GM23248 (cell line): Measurements from ENCODE around the gene BTN1A1. TPM values are rescaled to one million over a fixed set of nuclear protein-coding genes. Genes with fewer than 3 reads are reported as not detected.

ENCODE experiments used
- DNase-seq: peaks from one replicate; pipeline ENCODE4 v3.0.0-alpha.2; 2015
- H2AFZ ChIP-seq: fragments of 200-600 bp; sonication (generic); 2 replicates; pipeline ENCODE4 v1.6.1; 2016; ENCODE audit warnings: antibody characterized with exemption
- H3F3A ChIP-seq: fragments of 200-600 bp; sonication (generic); 2 replicates; pipeline ENCODE4 v1.6.1; 2016; ENCODE audit warnings: mild to moderate bottlenecking, antibody characterized with exemption, mixed run types; ENCODE audit not compliant: insufficient read depth
- H3K27ac ChIP-seq: fragments of 200-600 bp; sonication (generic); 2 replicates; pipeline ENCODE4 v1.5.1; 2016; ENCODE audit warnings: mild to moderate bottlenecking
- H3K27me3 ChIP-seq: fragments of 200-600 bp; sonication (generic); replicated peaks from 2 replicates; pipeline ENCODE4 v1.6.1; 2016; ENCODE audit warnings: mild to moderate bottlenecking; ENCODE audit not compliant: insufficient read depth
- H3K36me3 ChIP-seq: fragments of 200-600 bp; sonication (generic); 2 replicates; pipeline ENCODE4 v1.6.1; 2016; ENCODE audit warnings: low read depth, mild to moderate bottlenecking
- H3K4me1 ChIP-seq: fragments of 200-600 bp; sonication (generic); 2 replicates; pipeline ENCODE4 v1.6.1; 2016; ENCODE audit warnings: mild to moderate bottlenecking; ENCODE audit not compliant: insufficient read depth
- H3K4me2 ChIP-seq: fragments of 200-600 bp; sonication (generic); one replicate; pipeline ENCODE4 v1.6.1; 2016; ENCODE audit warnings: mild to moderate bottlenecking; ENCODE audit not compliant: unreplicated experiment
- H3K4me3 ChIP-seq: fragments of 200-600 bp; sonication (generic); 2 replicates; pipeline ENCODE4 v1.5.1; 2016; ENCODE audit warnings: mild to moderate bottlenecking
- H3K79me2 ChIP-seq: fragments of 200-600 bp; sonication (generic); 2 replicates; pipeline ENCODE4 v1.6.1; 2016; ENCODE audit warnings: mild to moderate bottlenecking; ENCODE audit not compliant: insufficient read depth
- H3K9ac ChIP-seq: fragments of 200-600 bp; sonication (generic); 2 replicates; pipeline ENCODE4 v1.6.1; 2016; ENCODE audit warnings: mild to moderate bottlenecking
- H3K9me2 ChIP-seq: fragments of 200-600 bp; sonication (generic); 2 replicates; pipeline ENCODE4 v1.6.1; 2016; ENCODE audit warnings: mixed run types, mild to moderate bottlenecking, moderate library complexity; ENCODE audit not compliant: insufficient read depth
- H3K9me3 ChIP-seq: fragments of 200-600 bp; sonication (generic); one replicate; pipeline ENCODE4 v1.6.1; 2017; ENCODE audit warnings: low read depth
- H4K20me1 ChIP-seq: fragments of 200-600 bp; sonication (generic); 2 replicates; pipeline ENCODE4 v1.6.0; 2016; ENCODE audit not compliant: insufficient read depth
- EZH2 ChIP-seq: fragments of 200-600 bp; sonication (generic); IDR thresholded peaks from 2 replicates; pipeline ENCODE4 v1.6.1; 2018; ENCODE audit warnings: antibody characterized with exemption, mild to moderate bottlenecking; ENCODE audit not compliant: insufficient read depth, poor library complexity, severe bottlenecking
- EZH2phosphoT487 ChIP-seq: fragments of 200-600 bp; sonication (generic); IDR thresholded peaks from 2 replicates; pipeline ENCODE4 v1.6.1; 2018; ENCODE audit warnings: antibody characterized with exemption, moderate library complexity, mild to moderate bottlenecking, low read depth; ENCODE audit not compliant: insufficient read depth
- WGBS, 2 experiments: methylation state at CpG; one replicate each; pipeline ENCODE4 v1.1.6; 2015 to 2017; ENCODE audit warnings: low lambda C conversion rate in 2 of 2, low coverage in 1 of 2; ENCODE audit errors: missing lambda C conversion rate in 2 of 2; 5-methylcytosine and 5-hydroxymethylcytosine counted together
- in situ Hi-C: fragments of 300-500 bp; cut with MboI; formaldehyde crosslinking; loops from 2 replicates; pipeline ENCODE4 v1.15.0; 2020
- polyA plus RNA-seq: library from polyadenylated mRNA; unstranded; fragments of >200 nt; fragmentation: Nextera tagmentation; extraction: Ambion mirVana; gene quantifications from 2 replicates; pipeline ENCODE4 v1.2.1, GENCODE V29; 2016
- total RNA-seq: library from RNA; depleted of rRNA; stranded (reverse); fragments of >200 nt; shearing (Covaris generic); gene quantifications from 2 replicates; pipeline ENCODE4 v1.2.3, GENCODE V29; 2014

BTN1A1 gene
- total and polyA plus RNA-seq, 2 experiments from 2014 or later: 0.11 TPM; not detected in 1

DNA sequence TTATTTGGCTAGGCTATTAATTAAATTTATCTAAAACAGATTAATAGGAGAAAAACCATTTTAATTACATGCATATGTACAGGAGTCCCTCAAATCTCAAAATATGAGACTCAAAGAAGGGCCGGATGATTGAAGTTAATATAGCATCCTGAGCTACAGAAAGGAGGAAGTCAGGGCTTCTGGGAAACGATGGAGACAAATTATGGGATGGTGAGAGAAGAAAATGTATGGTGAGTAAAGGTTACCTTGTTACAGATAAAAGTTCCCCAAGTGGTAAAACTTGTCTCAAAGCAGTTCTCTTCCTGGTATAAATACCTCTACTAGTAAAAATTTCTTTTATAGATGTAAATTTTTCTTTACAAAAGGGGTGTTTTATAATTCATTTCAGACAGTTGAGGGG is 15.9 kb upstream of the BTN1A1 start:
- H3K4me3 ChIP-seq: no peak overlapping the region
- H3K36me3 ChIP-seq: no peaks in the 10 kb centered on the region
- in situ Hi-C loops: no loop called here
- no peaks in the 10 kb centered on the region for H3K79me2 ChIP-seq
- H4K20me1 ChIP-seq: no peaks in the 10 kb centered on the region
- H3K9me2 ChIP-seq: no peaks in the 10 kb centered on the region
- no peak overlapping the region for H3K27ac ChIP-seq
- no peak for DNase-seq
- no peaks in the 10 kb centered on the region for H3K4me1 ChIP-seq
- no peaks in the 10 kb centered on the region for H3K27me3 ChIP-seq
- WGBS, 2 experiments: 76 to 83% methylated on average over 2 of the region's 2 CpGs
- no peak for TF ChIP-seq EZH2phosphoT487
- no peak for TF ChIP-seq EZH2
- no peak overlapping the region for H3K9ac ChIP-seq
- no peak overlapping the region for H3K4me2 ChIP-seq
- no peaks in the 10 kb centered on the region for H3K9me3 ChIP-seq
- H2AFZ ChIP-seq: no peak overlapping the region
- H3F3A ChIP-seq: no peaks in the 10 kb centered on the region

DNA sequence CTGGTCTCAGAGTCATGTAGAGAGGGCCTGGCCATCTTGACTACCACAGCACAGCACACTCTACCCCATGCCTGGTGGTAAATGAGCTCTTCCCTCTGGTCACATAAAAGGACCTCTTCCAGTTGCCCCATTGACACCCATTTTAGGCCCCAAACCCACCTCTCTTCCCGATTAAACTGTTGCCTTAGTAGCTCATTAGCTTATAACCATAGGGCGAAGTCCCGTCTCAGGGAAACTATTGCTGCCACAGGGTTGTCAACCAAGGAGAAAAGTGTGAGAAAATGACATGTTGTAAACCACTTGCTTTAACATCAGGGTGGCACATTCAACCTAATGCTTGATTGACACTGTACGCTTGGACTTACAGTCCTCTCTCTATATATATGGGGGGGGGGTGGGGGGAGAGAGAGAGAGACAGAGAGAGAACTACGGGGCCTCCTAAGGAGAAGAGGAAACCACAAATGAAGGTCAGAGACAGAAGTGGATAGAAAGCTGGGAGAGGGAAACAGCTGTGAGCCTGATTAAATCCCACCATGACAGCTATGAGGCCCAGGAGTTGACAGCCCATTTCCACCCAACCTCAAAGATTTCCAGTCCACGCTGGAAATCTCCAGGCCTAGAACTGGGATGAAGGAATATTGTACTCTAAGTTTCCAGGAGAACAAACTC is 14.9 kb upstream of the BTN1A1 start:
- TF ChIP-seq EZH2: no peak
- TF ChIP-seq EZH2phosphoT487: no peak
- Histone ChIP-seq H3K9me2 (no peaks in the 10 kb centered on the region), H3K4me3 (no peak overlapping the region), H3K4me2 (no peak overlapping the region), H3K27ac (no peak overlapping the region), H3K27me3 (no peaks in the 10 kb centered on the region), H3K36me3 (no peaks in the 10 kb centered on the region), H3K9me3 (no peaks in the 10 kb centered on the region), H3F3A (no peaks in the 10 kb centered on the region), H3K79me2 (no peaks in the 10 kb centered on the region), H2AFZ (no peak overlapping the region), H3K9ac (no peak overlapping the region), H3K4me1 (no peaks in the 10 kb centered on the region), H4K20me1 (no peaks in the 10 kb centered on the region)
- DNase-seq: no peak
- in situ Hi-C loops: no loop called here
- WGBS, 2 experiments: 80 to 81% methylated on average over 6 of the region's 6 CpGs

DNA sequence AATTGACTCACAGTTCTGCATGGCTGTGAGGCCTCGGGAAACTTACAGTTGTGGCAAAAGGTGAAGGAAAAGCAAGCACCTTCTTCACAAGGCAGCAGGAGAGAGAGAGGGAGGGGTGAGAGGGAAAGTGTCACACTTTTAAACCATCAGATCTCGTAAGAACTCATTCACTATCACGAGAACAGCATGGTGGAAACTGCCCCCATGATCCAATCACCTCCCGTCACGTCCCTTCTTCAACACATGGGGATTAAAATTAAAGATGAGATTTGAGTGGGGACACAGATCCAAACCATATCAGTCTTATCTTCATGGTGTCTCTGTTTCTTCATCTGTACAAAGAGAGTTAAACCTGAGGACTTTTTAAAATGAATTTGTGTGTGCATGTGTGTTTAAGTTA is 13.7 kb upstream of the BTN1A1 start:
- Histone ChIP-seq H3K36me3 (no peaks in the 10 kb centered on the region), H2AFZ (no peak overlapping the region), H3K9ac (no peak overlapping the region), H3K79me2 (no peaks in the 10 kb centered on the region), H3K4me1 (no peaks in the 10 kb centered on the region), H3K27me3 (no peaks in the 10 kb centered on the region), H3K9me2 (no peaks in the 10 kb centered on the region), H3K4me2 (no peak overlapping the region), H3K4me3 (no peak overlapping the region), H3K27ac (no peak overlapping the region), H3F3A (no peaks in the 10 kb centered on the region), H4K20me1 (no peaks in the 10 kb centered on the region), H3K9me3 (no peaks in the 10 kb centered on the region)
- 65 to 75% methylated on average over 5 of the region's 5 CpGs for WGBS, 2 experiments
- no peak for DNase-seq
- TF ChIP-seq EZH2 (no peak), EZH2phosphoT487 (no peak)
- in situ Hi-C loops: no loop called here

DNA sequence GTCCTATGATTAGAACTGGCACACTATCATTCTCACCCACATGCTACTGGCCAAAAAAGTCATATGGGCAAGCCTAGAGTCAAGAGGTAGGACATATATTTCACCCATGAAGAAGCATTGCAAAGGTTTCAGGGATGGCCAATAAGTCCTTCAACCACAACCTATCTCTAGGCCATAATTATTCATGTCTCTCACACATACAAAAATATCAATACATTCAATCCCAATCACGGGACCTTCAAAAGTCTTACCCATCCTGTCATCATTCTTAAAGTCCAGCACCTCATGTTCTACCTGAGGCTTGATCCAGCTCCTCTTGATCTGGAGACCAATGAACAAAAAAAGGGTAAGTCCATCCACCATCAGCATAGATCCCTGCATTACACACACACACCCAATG is 12.6 kb upstream of the BTN1A1 start:
- no peak for DNase-seq
- TF ChIP-seq EZH2phosphoT487 (no peak), EZH2 (no peak)
- in situ Hi-C loops: no loop called here
- Histone ChIP-seq H3F3A (no peaks in the 10 kb centered on the region), H3K4me2 (no peak overlapping the region), H3K36me3 (no peaks in the 10 kb centered on the region), H3K4me3 (no peak overlapping the region), H3K9me2 (no peaks in the 10 kb centered on the region), H3K9me3 (no peaks in the 10 kb centered on the region), H3K27me3 (no peaks in the 10 kb centered on the region), H3K79me2 (no peaks in the 10 kb centered on the region), H3K4me1 (no peaks in the 10 kb centered on the region), H4K20me1 (no peaks in the 10 kb centered on the region), H2AFZ (no peak overlapping the region), H3K27ac (no peak overlapping the region), H3K9ac (no peak overlapping the region)
- 82 to 83% methylated on average over 1 of the region's 1 CpG for WGBS, 2 experiments
